HL-60/S4 treated with phorbol 12-myristate 13-acetate at 8.2 ng/mL for 4 days and 3 days (cell line): ENCODE measurements around the gene DNAJC6.

Experiments
- in situ Hi-C: fragments of 300-500 bp; cut with MboI; formaldehyde crosslinking; loops from 2 replicates; pipeline ENCODE4 v1.15.0; 2022; ENCODE audit warnings: low sequenced_read_pairs

Gene DNAJC6

DNA sequence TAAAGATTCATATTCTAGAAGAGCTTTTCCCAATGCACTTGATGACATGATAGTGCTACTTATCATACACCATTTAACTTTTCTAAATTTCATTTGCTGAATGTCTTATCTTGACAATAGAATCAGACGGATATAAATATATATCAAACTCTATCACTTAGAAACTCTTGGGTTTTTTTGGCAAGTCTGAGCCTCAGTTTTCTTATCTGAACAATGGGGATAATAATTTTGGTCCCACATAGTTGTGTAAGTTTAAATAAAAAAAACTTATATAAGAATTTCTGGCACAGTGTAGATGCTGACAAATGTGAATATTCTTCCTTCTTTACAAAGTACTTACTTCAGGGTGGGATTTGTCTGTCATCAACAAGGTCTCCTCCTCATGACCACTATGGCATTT, 89.7 kb downstream of the DNAJC6 start:
- in situ Hi-C loops, result no loop called here

GRCh38 chr1:65401612-65402011, 92.3 kb downstream of the DNAJC6 start:
- in situ Hi-C loops, result no loop called here

DNA sequence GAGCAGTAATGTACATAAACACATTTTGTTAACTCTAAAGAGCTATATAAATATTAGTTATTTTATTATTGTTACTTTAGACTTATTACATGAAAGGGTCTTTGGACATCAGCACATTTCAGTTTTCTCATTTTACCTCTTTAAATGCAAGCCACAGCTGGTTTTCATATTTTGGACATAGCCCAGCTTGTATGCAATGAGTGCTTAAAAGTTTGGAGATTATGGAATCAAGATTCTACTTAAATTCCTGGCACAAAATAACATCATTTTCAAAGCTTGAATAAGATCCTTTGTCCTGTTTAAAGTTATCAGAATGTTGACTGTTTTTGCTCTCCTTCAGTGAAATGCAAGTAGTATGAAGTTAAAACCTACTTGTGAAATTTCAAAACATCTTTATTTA, 95.6 kb downstream of the DNAJC6 start:
- in situ Hi-C loops, result no loop called here

GRCh38 chr1:65407877-65408276, 98.5 kb downstream of the DNAJC6 start:
- in situ Hi-C loops, result no loop called here

GRCh38 chr1:65409314-65409713, 100.0 kb downstream of the DNAJC6 start:
- in situ Hi-C loops, result no loop called here

DNA sequence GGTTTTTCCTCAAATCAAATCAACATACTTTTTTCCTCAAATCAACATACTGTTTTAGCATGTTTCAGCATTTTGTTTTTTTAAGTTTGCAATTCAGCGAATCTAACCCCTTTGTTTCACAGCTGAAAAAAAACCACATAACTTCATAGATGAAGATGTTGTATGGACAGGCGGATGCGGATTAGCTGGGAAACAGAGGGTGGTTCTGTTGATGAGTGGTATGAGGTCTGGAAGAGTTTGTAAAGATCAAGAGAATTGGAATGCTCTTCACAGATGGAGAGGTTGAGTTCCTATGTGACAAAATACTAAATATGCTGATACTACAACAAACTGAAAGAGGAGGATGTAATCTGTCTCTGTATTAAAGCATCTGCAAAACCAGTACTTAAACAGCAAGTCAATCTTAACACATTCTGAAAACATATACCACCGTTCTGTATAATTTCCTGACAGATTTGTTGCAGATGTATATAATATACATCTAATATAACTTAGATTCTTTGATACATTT, 100.5 kb downstream of the DNAJC6 start:
- in situ Hi-C loops, result no loop called here

GRCh38 chr1:65412256-65412983, 103.1 kb downstream of the DNAJC6 start:
- in situ Hi-C loops, result no loop called here

DNA sequence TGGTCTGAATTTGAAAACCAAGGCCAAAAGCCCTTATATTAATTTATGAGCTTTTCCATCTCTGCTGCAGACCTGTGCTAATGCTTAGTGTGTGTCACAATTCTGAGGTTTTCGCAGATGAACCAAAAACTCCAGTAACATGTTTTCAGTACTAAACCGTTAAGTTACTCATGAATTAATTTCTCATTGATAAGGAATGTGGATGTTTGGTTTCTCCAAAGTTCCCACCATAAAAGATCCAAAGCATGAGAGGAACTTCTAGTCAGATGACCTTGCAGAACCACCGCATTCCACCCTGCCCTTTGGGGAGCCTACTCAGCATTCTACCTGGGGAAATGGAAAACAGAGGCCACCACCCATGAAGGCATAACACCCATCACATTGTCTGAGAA, 103.6 kb downstream of the DNAJC6 start:
- in situ Hi-C loops, result no loop called here

DNA sequence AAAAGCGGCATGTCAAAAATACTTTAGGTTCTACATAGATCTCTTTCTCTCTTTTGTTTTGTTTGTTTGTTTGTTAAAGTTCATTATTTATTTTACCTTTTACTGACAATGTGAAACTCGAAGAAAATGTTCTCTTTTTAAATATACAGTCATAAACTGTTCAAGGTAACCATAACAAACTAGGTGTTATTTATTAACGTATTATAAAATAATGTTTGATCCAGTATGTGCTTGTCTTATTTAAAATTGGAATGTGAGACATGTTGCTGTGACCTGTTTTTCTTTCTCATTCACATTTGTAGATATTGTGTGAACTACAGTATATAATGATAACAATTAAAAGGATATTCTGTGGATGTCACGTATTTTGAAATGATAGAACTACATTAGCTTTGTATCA, 105.2 kb downstream of the DNAJC6 start:
- in situ Hi-C loops, result no loop called here

GRCh38 chr1:65416767-65417166, 107.4 kb downstream of the DNAJC6 start:
- in situ Hi-C loops, result no loop called here

DNA sequence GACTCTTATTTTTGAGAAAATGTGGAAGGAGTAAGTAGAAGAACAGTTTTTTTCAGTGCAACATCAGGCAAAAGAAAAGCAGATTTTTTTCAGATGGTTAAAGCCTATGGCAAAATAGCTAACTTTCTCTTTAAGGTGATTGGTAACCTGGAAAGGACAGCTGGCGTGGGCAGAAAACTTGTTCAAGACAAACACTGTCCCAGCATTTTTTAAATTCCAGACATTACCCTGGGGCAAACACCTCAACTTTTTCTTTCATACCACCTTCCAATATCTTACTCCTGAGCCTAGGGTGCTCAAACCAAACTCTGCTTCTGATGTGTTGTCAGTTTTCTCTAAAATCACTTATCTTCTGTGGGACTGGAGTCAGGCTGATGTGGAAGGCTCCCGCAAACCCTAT, 108.4 kb downstream of the DNAJC6 start:
- in situ Hi-C loops, result no loop called here

DNA sequence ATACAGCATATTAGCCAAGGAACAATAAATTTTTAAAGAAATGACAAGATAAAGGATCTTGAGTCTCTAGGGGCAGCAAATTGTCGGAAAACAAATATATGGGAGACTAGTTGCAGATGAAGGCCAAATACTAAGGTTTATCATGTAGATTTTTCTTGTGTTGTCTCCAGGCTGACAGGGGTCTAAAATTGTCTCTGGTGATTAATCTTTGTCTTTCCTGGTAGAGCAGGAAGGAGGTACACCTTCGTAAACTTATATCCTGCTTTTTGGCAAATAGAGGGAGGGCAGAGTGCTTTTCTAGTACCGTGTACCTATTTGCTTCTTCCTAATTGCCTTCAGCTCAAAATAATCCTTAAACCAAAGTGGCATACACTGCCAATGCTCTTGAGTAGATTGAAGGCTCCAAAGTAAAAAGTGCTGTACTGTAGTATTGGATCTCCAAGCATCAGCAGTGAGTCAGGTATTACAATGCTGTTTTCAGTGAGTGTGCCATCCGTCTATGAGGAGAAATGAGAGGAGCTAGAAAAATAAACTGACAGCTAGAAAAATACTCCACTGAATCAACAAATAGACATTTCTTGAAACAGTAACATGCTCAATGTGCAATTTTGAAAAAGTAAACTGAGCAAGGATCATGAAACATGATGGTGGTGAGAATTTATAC, 109.3 kb downstream of the DNAJC6 start:
- in situ Hi-C loops, result no loop called here

DNA sequence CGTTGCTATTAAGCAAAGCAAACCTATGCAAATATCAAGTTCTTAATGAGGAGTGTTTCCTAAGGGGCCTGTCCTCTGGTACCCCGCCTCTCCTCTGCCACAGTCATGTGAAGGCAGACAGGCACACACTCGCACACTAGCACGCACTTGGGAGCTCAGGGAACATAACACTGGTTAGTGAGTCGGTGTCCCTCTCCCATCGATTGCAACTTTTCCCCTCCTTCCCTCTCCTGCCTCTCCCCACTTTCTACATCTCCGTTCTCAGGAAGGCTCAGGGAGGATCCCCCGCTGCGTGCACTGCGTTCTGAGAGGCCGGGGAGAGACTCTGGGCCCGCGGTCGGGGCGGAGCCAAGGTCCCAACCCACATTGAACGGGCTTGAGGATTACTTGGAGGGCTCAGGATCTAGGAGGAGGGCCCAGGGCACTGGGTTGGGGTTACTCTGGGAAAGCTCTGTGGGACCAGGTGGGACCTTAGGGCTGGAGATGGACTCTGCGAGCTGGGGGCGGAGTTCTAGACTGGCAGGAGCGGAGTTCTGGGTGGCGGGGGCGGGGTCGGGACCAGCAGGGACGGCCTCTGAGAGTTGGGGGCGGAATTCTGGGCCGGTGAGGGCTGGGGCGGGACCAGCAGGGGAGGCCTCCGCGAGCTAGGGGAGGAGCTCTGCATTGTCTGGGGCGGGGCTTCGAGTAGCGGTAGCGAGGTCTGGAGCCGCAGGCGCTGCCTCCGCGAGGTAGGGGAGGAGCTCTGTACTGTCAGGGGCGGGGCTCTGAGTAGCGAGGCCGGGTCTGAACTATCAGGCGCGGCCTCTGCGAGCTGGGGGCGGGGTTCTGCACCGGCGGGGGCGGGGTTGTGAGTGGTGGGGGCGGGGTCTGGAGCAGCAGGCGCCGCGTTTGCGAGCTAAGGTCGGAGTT, 110.6 kb downstream of the DNAJC6 start:
- in situ Hi-C loops, result no loop called here

GRCh38 chr1:65420590-65421350, 111.4 kb downstream of the DNAJC6 start, which contains the start of the genes LEPR and LEPROT:
TSS of gene LEPR (plus strand) at chr1:65420668. CDS start at chr1:65565566, 144,898 bp downstream.
TSS of gene LEPROT (plus strand) at chr1:65420668. CDS start at chr1:65420725, 57 bp downstream.
- in situ Hi-C loops, result no loop called here

DNA sequence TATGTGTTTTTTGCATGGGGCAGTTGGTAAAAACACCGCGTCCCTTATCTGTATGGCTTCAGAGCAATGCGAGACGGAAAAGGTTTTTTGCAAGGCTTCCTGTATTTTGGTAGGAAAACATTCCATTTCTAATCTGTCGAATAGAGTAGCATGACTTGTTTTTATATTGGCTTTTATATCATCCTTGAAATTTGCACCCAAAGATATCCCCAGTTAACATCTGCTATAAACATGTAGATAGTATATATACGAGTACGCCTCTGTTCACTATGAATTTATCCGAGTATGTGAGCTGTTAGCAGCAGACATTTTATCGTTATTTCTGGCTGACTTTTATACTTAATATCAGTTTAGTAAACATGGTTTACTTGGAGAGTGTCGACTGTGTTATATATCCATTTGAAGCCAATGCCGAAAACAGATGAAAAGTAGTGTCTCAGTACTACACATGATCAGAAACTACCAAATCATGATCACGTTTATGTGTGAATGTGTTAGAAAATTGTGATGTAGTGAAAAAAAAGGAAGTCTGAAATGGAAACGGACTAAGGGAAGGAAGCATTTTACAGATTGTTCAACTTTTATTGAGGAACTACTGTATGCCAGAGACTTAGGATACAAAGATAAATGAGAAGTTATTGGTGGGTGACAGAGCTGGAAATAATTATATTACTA, 112.1 kb downstream of the DNAJC6 start:
- in situ Hi-C loops, result no loop called here

DNA sequence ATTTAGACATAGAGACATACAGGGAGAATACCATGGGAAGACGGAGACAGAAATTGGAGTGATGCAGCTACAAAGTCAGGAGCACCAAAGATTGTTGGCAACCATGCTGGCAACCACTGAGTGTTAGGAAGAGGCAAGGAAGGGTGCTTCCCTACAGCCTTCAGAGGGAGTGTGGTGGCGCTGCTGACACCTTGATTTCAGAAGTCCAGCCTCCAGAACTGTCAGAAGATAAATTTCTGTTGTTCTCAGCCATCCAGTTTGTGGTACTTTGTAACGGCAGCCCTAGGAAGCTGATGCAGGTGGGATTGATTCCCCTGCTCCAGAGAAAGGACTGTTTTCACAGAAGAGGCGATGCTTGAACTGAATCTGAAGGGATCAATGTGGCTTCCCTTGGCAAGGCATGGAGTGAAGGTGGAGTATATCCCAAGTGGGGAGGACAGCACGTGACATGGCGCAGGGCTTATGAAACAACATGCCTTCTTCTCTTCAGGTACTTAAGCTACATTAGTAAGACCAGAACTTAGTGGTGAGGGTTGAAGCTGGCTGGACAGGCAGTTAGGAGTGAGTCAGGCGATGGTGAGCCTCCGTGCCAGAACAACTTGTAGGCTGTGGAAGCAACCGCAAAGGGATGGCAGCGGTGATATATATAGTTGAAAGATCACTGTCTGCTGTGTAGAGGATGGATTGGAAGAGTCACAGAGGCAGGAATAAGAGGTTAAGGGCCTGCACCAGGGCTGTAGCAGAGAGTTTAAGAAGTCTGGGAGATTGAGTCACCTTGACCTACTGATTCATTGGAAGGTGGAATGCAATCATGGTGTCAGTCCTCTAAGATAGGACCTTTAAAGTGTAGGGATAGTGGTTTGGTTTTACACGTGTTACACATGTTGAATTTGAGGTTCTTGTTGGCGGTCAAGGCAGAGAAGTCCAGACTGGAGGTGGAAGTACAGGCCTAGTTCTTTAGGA, 113.2 kb downstream of the DNAJC6 start:
- in situ Hi-C loops, result no loop called here

- in situ Hi-C loops, result no loop called here
These were observed 114.7 kb downstream of the DNAJC6 start for GRCh38 chr1:65423884-65424572.

- in situ Hi-C loops, result no loop called here
These were observed 115.2 kb downstream of the DNAJC6 start for GRCh38 chr1:65424573-65424889.
